ENCODE results near the gene LIFR. TPM values are rescaled to one million over a fixed set of nuclear protein-coding genes. Genes with fewer than 3 reads are reported as not detected.

LIFR gene
- polyA plus RNA-seq, 1 of the 3 experiments (the other 2 are of a cell fraction) = 3.8 TPM

DNA sequence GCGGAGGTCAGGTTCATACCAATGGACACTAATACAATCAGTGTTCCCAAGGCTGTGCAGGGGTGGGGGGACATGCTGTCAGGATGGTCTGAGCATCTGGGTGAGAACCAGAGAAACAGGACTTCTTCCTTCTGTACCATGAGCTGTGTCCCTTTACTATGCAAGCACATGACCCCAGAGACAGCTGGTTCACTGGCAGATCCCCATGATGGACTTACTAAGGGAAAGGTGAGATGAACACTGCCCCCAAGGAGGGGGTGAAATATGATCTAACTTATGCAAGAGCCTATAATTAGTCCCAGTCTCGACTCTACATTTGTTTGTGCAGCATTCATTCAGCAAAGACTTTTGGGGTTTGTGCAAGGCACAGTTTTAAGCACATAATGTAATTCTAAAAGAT lies 91.4 kb downstream of the LIFR start:
- H3K36me3 ChIP-seq (replicated peaks in 1 of 2; ENCODE audit: control insufficient read depth in 1 of 2, insufficient read depth in 2 of 2, low read length in 1 of 2) = no peaks in the 10 kb centered on the region
- DNase-seq = no peak
- ChIA-PET POLR2A (no interaction called here), CTCF (interaction anchor here (0.9 to 1.2 kb wide), 3 partner anchors 24 to 616 kb away, joined by 3 to 5 read pairs (median 3); no protein-coding TSS in a partner anchor)
- TF ChIP-seq, protein P1, sequence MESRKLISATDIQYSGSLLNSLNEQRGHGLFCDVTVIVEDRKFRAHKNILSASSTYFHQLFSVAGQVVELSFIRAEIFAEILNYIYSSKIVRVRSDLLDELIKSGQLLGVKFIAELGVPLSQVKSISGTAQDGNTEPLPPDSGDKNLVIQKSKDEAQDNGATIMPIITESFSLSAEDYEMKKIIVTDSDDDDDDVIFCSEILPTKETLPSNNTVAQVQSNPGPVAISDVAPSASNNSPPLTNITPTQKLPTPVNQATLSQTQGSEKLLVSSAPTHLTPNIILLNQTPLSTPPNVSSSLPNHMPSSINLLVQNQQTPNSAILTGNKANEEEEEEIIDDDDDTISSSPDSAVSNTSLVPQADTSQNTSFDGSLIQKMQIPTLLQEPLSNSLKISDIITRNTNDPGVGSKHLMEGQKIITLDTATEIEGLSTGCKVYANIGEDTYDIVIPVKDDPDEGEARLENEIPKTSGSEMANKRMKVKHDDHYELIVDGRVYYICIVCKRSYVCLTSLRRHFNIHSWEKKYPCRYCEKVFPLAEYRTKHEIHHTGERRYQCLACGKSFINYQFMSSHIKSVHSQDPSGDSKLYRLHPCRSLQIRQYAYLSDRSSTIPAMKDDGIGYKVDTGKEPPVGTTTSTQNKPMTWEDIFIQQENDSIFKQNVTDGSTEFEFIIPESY (IDR thresholded peaks at IDR 0.05; ENCODE audit: borderline replicate concordance, low read depth) = no peak
- peak; percentile 17; the same call in 1 of the 2 replicates for TF ChIP-seq TCF12 (IDR thresholded peaks at IDR 0.05)
- no peaks in the 10 kb centered on the region for H3K9me2 ChIP-seq
- H3K79me2 ChIP-seq (ENCODE audit: insufficient read depth) = no peaks in the 10 kb centered on the region
- WGBS (ENCODE audit: low lambda C conversion rate) = 66% methylated on average over 2 of the region's 2 CpGs
- H3K4me1 ChIP-seq (ENCODE audit: control insufficient read depth in 1 of 2, insufficient read depth in 2 of 2, low read depth in 1 of 2, low read length in 1 of 2) = peaks cover 13 to 43% of the 10 kb centered on the region in 2 experiments; a peak in 3 of 4 replicates
- no peaks in the 10 kb centered on the region for H3K9me3 ChIP-seq
- H3F3A ChIP-seq (replicated peaks; ENCODE audit: insufficient read depth) = peaks cover 25% of the 10 kb centered on the region
- peak overlapping the region; percentile 58 to 92; a peak in 3 of 4 replicates for H3K27ac ChIP-seq (ENCODE audit: low read depth in 2 of 2, low read length in 1 of 2)
- peak overlapping the region; percentile 71 for H3K4me2 ChIP-seq
- no peaks in the 10 kb centered on the region for H4K20me1 ChIP-seq (ENCODE audit: insufficient read depth)
- no peak overlapping the region for H3K9ac ChIP-seq
- H3K4me3 ChIP-seq (ENCODE audit: low read depth in 2 of 2, low read length in 1 of 2) = no peak overlapping the region
- H3K27me3 ChIP-seq (ENCODE audit: insufficient read depth) = no peaks in the 10 kb centered on the region
- no peak overlapping the region for H2AFZ ChIP-seq (ENCODE audit: low read depth)

DNA sequence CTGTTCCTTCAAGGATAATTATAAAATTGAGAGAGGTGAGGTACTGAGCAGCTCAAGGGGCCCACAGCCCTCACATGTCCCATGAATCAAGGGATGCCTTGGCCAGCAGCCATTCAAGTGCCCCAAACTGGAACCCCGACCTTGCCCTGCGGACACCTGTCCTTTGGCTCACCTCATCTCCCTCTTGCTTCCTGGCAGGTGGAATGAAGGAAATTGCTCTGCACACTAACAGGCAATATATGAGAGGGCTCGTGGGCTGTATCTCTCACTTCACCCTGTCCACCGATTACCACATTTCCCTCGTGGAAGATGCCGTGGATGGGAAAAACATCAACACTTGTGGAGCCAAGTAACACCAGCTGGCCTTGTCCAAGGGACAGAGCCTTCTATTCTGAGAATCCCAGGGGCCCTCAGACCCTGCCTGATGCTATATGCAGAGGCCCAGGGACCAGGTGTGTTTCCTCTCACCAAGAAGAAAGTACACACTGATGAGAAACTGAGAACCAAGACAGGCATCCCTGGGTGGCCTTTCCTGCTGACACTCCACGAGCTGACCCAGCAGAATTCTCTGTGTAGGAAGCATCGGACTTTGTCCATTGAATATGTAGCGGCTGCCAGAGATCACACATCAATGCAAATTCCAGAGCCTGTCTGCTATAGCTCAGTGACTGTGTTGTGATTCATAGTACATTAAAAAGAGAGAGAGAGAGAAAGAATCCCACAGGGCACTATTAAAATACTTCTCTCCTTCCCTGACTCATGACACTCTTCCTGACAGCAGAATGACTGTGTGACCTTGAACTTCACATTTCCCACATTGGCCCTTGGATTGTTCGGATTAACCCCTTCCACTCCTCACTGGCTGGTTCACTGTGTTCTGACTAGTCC lies 92.6 kb downstream of the LIFR start:
- no peak for DNase-seq
- H3K9me2 ChIP-seq = no peaks in the 10 kb centered on the region
- H3K4me1 ChIP-seq (ENCODE audit: control insufficient read depth in 1 of 2, insufficient read depth in 2 of 2, low read depth in 1 of 2, low read length in 1 of 2) = peaks cover 13 to 43% of the 10 kb centered on the region in 2 experiments; a peak in 3 of 4 replicates
- no peaks in the 10 kb centered on the region for H3K36me3 ChIP-seq (replicated peaks in 1 of 2; ENCODE audit: control insufficient read depth in 1 of 2, insufficient read depth in 2 of 2, low read length in 1 of 2)
- peak overlapping the region; percentile 67 to 92 for H3K27ac ChIP-seq (ENCODE audit: low read depth in 2 of 2, low read length in 1 of 2)
- H3F3A ChIP-seq (replicated peaks; ENCODE audit: insufficient read depth) = peaks cover 25% of the 10 kb centered on the region
- H2AFZ ChIP-seq (ENCODE audit: low read depth) = no peak overlapping the region
- H3K4me2 ChIP-seq = peak overlapping the region; percentile 71
- POLR2A ChIA-PET = no interaction called here
- no peaks in the 10 kb centered on the region for H3K79me2 ChIP-seq (ENCODE audit: insufficient read depth)
- H3K9ac ChIP-seq = peak overlapping the region; percentile 37; the same call in 1 of the 2 replicates
- no peaks in the 10 kb centered on the region for H3K27me3 ChIP-seq (ENCODE audit: insufficient read depth)
- 36% methylated on average over 10 of the region's 10 CpGs for WGBS (ENCODE audit: low lambda C conversion rate)
- no peaks in the 10 kb centered on the region for H4K20me1 ChIP-seq (ENCODE audit: insufficient read depth)
- CTCF ChIA-PET = interaction anchor here (0.9 to 5.8 kb wide), 6 partner anchors 14 to 617 kb away, joined by 3 to 24 read pairs (median 4); no protein-coding TSS in a partner anchor
- H3K4me3 ChIP-seq (ENCODE audit: low read depth in 2 of 2, low read length in 1 of 2) = peak overlapping the region in 1 of 2 experiments; percentile 6; a peak in 1 of 4 replicates
- no peaks in the 10 kb centered on the region for H3K9me3 ChIP-seq
- TF ChIP-seq NRF1 (IDR thresholded peaks at IDR 0.05; ENCODE audit: low read depth, low read length) (no peak), SIN3A (IDR thresholded peaks at IDR 0.05; ENCODE audit: borderline replicate concordance, low read depth, low read length) (peak; percentile 88; the same call in 1 of the 2 replicates), TAF1 (IDR thresholded peaks at IDR 0.05; ENCODE audit: borderline replicate concordance, low read depth, low read length) (peak; percentile 33; the same call in 1 of the 2 replicates), RXRA (IDR thresholded peaks at IDR 0.05; ENCODE audit: borderline replicate concordance, low read depth) (peak; percentile 97), YY1 (IDR thresholded peaks at IDR 0.05; ENCODE audit: low read depth) (no peak), EZH2phosphoT487 (IDR thresholded peaks at IDR 0.05; ENCODE audit: borderline replicate concordance, low read depth) (no peak), JUND (IDR thresholded peaks at IDR 0.05) (peak; percentile 93), POLR2AphosphoS5 (IDR thresholded peaks at IDR 0.05; ENCODE audit: low read depth, low read length) (peak; percentile 66; the same call in 1 of the 2 replicates), GABPA (IDR thresholded peaks at IDR 0.05; ENCODE audit: low read depth) (no peak), RFX5 (IDR thresholded peaks at IDR 0.05; ENCODE audit: low read length) (no peak), RAD21 (IDR thresholded peaks at IDR 0.05; ENCODE audit: low read length) (no peak), TCF12 (IDR thresholded peaks at IDR 0.05) (peak; percentile 97), MEF2A (IDR thresholded peaks at IDR 0.05; ENCODE audit: borderline replicate concordance, low read depth) (peak; percentile 69; the same call in 1 of the 2 replicates), RCOR1 (IDR thresholded peaks at IDR 0.05; ENCODE audit: low read length) (no peak)
- TF ChIP-seq, protein P2, sequence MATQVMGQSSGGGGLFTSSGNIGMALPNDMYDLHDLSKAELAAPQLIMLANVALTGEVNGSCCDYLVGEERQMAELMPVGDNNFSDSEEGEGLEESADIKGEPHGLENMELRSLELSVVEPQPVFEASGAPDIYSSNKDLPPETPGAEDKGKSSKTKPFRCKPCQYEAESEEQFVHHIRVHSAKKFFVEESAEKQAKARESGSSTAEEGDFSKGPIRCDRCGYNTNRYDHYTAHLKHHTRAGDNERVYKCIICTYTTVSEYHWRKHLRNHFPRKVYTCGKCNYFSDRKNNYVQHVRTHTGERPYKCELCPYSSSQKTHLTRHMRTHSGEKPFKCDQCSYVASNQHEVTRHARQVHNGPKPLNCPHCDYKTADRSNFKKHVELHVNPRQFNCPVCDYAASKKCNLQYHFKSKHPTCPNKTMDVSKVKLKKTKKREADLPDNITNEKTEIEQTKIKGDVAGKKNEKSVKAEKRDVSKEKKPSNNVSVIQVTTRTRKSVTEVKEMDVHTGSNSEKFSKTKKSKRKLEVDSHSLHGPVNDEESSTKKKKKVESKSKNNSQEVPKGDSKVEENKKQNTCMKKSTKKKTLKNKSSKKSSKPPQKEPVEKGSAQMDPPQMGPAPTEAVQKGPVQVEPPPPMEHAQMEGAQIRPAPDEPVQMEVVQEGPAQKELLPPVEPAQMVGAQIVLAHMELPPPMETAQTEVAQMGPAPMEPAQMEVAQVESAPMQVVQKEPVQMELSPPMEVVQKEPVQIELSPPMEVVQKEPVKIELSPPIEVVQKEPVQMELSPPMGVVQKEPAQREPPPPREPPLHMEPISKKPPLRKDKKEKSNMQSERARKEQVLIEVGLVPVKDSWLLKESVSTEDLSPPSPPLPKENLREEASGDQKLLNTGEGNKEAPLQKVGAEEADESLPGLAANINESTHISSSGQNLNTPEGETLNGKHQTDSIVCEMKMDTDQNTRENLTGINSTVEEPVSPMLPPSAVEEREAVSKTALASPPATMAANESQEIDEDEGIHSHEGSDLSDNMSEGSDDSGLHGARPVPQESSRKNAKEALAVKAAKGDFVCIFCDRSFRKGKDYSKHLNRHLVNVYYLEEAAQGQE (IDR thresholded peaks at IDR 0.05; ENCODE audit: low read depth, low read length) = peak; percentile 34; the same call in 1 of the 2 replicates
- TF ChIP-seq, protein P3, sequence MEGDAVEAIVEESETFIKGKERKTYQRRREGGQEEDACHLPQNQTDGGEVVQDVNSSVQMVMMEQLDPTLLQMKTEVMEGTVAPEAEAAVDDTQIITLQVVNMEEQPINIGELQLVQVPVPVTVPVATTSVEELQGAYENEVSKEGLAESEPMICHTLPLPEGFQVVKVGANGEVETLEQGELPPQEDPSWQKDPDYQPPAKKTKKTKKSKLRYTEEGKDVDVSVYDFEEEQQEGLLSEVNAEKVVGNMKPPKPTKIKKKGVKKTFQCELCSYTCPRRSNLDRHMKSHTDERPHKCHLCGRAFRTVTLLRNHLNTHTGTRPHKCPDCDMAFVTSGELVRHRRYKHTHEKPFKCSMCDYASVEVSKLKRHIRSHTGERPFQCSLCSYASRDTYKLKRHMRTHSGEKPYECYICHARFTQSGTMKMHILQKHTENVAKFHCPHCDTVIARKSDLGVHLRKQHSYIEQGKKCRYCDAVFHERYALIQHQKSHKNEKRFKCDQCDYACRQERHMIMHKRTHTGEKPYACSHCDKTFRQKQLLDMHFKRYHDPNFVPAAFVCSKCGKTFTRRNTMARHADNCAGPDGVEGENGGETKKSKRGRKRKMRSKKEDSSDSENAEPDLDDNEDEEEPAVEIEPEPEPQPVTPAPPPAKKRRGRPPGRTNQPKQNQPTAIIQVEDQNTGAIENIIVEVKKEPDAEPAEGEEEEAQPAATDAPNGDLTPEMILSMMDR (IDR thresholded peaks at IDR 0.05) = no peak

Measured in SK-N-SH (cell line).